Astrocyte of the cerebellum (primary cell): ENCODE measurements around the gene SLC27A5.

Source experiments
- DNase-seq: peaks from one replicate; pipeline ENCODE4 v3.0.0-alpha.2; 2011; ENCODE audit warnings: low read depth
- H3K4me3 ChIP-seq: 2 replicates; pipeline ENCODE4 v1.5.1; 2011; ENCODE audit warnings: mild to moderate bottlenecking, low read depth, low read length, moderate library complexity
- CTCF ChIP-seq: IDR thresholded peaks from 2 replicates; pipeline ENCODE4 v1.5.1; 2012; ENCODE audit warnings: low read length, low read depth, moderate library complexity, mild to moderate bottlenecking; ENCODE audit errors: missing control alignments
- in situ Hi-C: cut with HindIII; loops from 2 replicates; pipeline ENCODE4 v1.10.0; 2017; ENCODE audit warnings: low sequenced_read_pairs

The SLC27A5 gene

DNA sequence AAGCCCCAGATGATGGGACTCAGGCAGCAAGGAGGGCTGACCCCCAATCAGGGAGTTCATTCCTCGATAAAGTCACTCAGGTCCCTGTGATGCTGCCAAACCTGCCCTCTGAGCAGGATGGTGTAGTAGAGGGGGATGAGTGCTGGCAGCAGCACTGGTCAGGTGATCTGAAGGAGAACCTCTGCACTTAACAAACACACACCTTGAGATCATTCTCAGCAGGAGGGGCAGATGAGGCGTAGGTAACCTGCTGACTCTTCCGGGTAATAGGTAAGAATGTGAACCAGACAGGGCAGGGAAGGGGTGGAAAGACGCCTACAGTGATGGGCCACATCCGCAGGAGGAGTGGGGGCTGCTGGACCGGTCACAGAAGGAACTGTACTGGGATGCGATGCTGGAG is 32.5 kb downstream of the SLC27A5 start:
- no peak overlapping the region for H3K4me3 ChIP-seq
- DNase-seq: no peak
- no peak for TF ChIP-seq CTCF
- in situ Hi-C loops: no loop called here

DNA sequence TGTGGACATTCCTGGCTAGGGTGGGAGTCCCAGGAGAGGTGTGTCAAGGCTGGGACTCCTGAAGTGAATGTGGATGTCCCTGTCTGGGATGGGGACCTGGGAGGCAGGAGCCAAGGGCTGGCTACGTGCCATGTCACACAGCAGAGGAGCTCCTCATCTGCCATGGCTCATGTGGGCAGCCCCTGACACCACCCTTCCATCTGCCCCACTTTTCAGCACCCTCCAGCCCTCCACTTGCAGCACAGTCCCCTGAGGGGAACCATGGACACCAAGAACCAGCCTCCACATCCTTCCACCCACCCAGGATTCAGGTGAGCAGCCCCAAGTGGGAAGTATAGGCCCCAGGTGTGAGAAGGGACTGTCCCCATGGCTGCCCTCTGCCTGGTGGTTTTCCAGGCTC is 33.9 kb downstream of the SLC27A5 start:
- in situ Hi-C loops: no loop called here
- no peak for TF ChIP-seq CTCF
- no peak for DNase-seq
- H3K4me3 ChIP-seq: no peak overlapping the region

DNA sequence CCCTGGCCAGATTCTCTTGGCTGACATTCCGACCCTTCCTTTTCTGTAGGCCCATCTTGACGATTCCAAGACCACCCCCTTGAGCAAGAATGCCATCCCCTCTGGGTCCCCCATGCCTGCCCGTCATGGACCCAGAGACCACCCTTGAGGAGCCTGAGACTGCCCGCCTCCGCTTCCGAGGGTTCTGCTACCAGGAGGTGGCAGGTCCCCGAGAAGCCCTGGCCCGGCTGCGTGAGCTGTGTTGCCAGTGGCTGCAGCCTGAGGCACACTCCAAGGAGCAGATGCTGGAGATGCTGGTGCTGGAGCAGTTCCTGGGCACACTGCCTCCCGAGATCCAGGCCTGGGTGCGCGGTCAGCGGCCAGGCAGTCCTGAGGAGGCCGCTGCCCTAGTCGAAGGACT is 34.7 kb downstream of the SLC27A5 start:
- in situ Hi-C loops: no loop called here
- TF ChIP-seq CTCF: no peak
- no peak for DNase-seq
- no peak overlapping the region for H3K4me3 ChIP-seq

DNA sequence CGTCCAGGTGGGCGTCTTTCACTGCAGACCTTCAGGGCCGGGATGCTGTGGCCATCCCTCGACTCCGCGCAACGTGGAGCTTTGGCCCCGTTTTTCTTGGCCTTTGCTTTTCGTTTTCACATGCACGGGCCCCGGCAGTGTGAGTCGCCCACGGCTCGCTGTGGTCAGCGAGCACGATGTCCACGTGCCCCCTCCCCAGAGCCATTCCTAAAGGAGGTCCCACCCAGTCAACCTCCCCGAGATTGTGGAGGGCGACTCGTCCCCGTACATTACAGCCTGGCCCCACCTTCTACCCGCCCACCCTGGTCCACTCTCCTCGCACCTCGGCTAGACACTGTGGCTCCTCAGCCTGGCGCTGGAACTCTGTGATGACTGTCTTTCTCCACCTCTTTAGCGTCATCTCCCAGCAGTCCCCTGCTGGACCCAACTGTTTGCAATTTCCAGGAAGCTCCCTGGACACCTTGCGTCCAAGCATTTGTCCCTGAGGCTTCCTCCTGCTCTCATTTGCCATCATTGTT is 35.2 kb downstream of the SLC27A5 start:
- in situ Hi-C loops: no loop called here
- TF ChIP-seq CTCF: no peak
- H3K4me3 ChIP-seq: peak overlapping the region; percentile 52
- no peak for DNase-seq

DNA sequence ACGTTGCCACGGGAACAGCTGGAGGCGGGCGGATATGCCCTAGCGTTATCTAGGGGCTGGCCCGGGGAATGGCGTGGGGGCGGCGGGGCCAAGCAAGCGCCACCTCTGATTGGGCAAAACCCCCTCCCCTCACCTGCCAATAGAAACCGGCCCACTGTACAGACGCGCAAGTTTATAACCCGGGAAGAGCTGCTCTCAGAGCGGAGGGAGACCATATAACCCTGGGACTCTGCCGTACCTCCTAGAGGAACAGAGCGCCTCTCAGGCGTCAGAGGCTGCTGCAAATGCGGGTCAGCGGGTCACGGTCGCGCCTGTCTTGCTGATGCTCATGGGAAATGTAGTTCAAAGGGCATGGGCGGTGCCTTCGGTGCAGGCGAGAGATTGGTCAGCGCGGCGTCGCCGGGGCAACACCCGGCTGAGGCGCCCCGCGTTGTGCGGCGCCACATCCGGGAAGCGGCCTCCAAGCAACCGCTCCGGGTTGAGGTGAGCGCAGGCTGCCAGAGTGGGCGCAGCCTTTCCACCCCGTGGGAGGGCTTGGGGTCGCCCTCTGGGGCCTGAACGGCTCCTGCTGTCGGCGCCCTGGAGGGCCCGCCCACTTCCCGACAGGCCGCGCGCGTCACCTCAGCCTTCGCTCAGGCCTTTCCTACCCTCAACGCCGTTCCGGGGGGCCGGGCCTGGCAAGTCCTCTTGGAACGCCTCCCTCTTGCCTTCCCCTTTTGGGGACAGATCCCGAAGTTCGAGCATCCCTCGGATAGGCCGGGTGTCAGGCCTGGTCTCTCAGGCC is 35.9 kb downstream of the SLC27A5 start, which contains the start of gene ZNF446:
TSS of gene ZNF446 (plus strand) at position 639 of the 784 bp plus-strand sequence. CDS start 867 bp downstream, outside the sequence.
- peak within 1 kb of the TSS; percentile 52 for H3K4me3 ChIP-seq
- in situ Hi-C loops: no loop called here
- TF ChIP-seq CTCF: no peak
- DNase-seq: peak; percentile 89

DNA sequence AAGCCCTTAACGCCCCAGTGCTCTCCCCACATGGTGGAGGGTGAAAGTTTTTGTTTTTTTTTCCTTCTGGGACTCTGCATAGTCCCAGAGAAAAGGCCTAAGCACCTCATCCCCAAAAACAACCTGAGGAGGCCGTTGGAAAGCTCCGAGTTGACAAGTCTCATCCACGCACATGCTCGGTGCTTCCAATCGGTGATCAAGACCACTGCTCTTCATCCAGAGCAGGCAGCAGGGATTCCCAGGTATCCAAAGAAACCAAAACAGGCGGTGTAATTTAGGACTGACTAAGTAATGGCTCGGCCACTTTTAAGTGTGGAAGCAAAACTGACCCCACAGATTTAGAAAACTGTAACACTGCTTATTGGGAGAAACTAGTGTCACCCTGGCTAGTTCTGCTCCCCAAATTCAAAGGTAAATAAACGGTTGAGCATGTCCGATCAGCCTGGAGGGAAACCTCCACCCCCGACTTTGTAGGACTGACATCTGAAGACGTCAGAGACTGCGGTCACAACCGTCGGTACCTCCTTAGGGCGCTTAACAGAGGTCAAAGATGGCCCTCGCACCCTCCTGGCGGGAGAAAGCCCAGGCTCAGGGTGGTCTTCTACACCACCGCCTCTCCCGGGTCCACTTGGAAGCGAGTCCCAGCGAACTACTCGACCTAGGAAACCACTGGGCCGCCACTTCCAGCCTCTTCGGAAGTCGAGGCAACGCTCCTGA is 36.6 kb downstream of the SLC27A5 start:
- DNase-seq: no peak
- no peak for TF ChIP-seq CTCF
- peak overlapping the region; percentile 52 for H3K4me3 ChIP-seq
- in situ Hi-C loops: no loop called here
